WTC11 (cell line): ENCODE data around the gene OBSL1.

Source experiments
- CREB1 ChIP-seq: sonication (generic); formaldehyde crosslinking; IDR thresholded peaks from 2 replicates; pipeline ENCODE4 v1.8.0; 2023; ENCODE audit warnings: mild to moderate bottlenecking, missing genetic modification reagents
- USF1 ChIP-seq: sonication (generic); formaldehyde crosslinking; IDR thresholded peaks from 2 replicates; pipeline ENCODE4 v1.8.0; 2022; ENCODE audit warnings: mild to moderate bottlenecking, missing genetic modification reagents

- no peak for TF ChIP-seq USF1 (CRISPR knock-in tag)
- TF ChIP-seq CREB1 (CRISPR knock-in tag), result no peak
These were observed 3.4 kb upstream of the OBSL1 start for GRCh38 chr2:219574484-219575311.
